Loucy (cell line): ENCODE data around the gene APELA.

Source experiments
- H2AFZ ChIP-seq: fragments of 200-600 bp; sonication (generic); 2 replicates; pipeline ENCODE4 v1.6.0; 2016; ENCODE audit warnings: antibody characterized with exemption, mild to moderate bottlenecking, low read length, moderate library complexity
- H3F3A ChIP-seq: fragments of 200-600 bp; 2 replicates; pipeline ENCODE4 v1.6.0; 2016; ENCODE audit warnings: antibody characterized with exemption, low read depth, mild to moderate bottlenecking
- H3K27me3 ChIP-seq: fragments of 200-600 bp; sonication (generic); 2 replicates; pipeline ENCODE4 v1.6.1; 2014; ENCODE audit warnings: low read length, mild to moderate bottlenecking; ENCODE audit not compliant: insufficient read depth, poor library complexity, severe bottlenecking
- H3K36me3 ChIP-seq: fragments of 200-600 bp; sonication (generic); 2 replicates; pipeline ENCODE4 v1.6.1; 2016; ENCODE audit warnings: low read length; ENCODE audit not compliant: insufficient read depth
- H3K4me1 ChIP-seq: fragments of 200-600 bp; sonication (generic); 2 replicates; pipeline ENCODE4 v1.5.1; 2014; ENCODE audit warnings: low read length, mild to moderate bottlenecking; ENCODE audit not compliant: insufficient read depth, poor library complexity, severe bottlenecking
- H3K4me2 ChIP-seq: fragments of 200-600 bp; sonication (generic); 2 replicates; pipeline ENCODE4 v1.6.0; 2014; ENCODE audit warnings: antibody characterized with exemption, low read length, low read depth, mild to moderate bottlenecking; ENCODE audit not compliant: poor library complexity, severe bottlenecking
- H3K4me3 ChIP-seq: fragments of 200-600 bp; sonication (generic); 2 replicates; pipeline ENCODE4 v1.5.1; 2014; ENCODE audit warnings: low read length, mild to moderate bottlenecking, mixed read lengths; ENCODE audit not compliant: poor library complexity, severe bottlenecking
- H3K79me2 ChIP-seq: fragments of 200-600 bp; sonication (generic); 2 replicates; pipeline ENCODE4 v1.6.1; 2014; ENCODE audit warnings: low read length; ENCODE audit not compliant: insufficient read depth
- H3K9ac ChIP-seq: fragments of 200-600 bp; sonication (generic); 2 replicates; pipeline ENCODE4 v1.6.0; 2014; ENCODE audit warnings: mild to moderate bottlenecking, low read depth, low read length, moderate library complexity; ENCODE audit not compliant: poor library complexity, severe bottlenecking
- H3K9me2 ChIP-seq: fragments of 200-600 bp; sonication (generic); replicated peaks from 2 replicates; pipeline ENCODE4 v1.6.1; 2016; ENCODE audit warnings: low read depth, low read length, mixed read lengths
- H3K9me3 ChIP-seq: fragments of 200-600 bp; sonication (generic); 2 replicates; pipeline ENCODE4 v1.6.1; 2014; ENCODE audit warnings: mild to moderate bottlenecking, antibody characterized with exemption, low read length, low read depth; ENCODE audit not compliant: insufficient read depth
- H4K20me1 ChIP-seq: fragments of 200-600 bp; sonication (generic); 2 replicates; pipeline ENCODE4 v1.6.0; 2014; ENCODE audit warnings: antibody characterized with exemption, low read length, mild to moderate bottlenecking; ENCODE audit not compliant: insufficient read depth, poor library complexity, severe bottlenecking
- CTCF ChIP-seq: fragments of 200-600 bp; sonication (generic); conservative IDR thresholded peaks from 2 replicates; pipeline ENCODE4 v1.5.1; 2014; ENCODE audit warnings: mild to moderate bottlenecking, antibody characterized with exemption, low read length
- EZH2phosphoT487 ChIP-seq: fragments of 200-600 bp; IDR thresholded peaks from 2 replicates; pipeline ENCODE4 v1.6.1; 2018; ENCODE audit warnings: antibody characterized with exemption, mild to moderate bottlenecking, moderate library complexity, borderline replicate concordance

The APELA gene

GRCh38 chr4:164866817-164867490 lies 10.0 kb upstream of the APELA start:
- TF ChIP-seq EZH2phosphoT487 = no peak
- no peak for TF ChIP-seq CTCF
- Histone ChIP-seq H3K27me3 (no peaks in the 10 kb centered on the region), H3F3A (no peaks in the 10 kb centered on the region), H4K20me1 (no peaks in the 10 kb centered on the region), H3K9me2 (0 out of 2 replicates have a peak, but pooled peaks cover 4% of the 10 kb centered on the region), H3K9me3 (no peaks in the 10 kb centered on the region), H3K4me2 (no peak overlapping the region), H3K79me2 (no peaks in the 10 kb centered on the region), H3K4me3 (no peak overlapping the region), H3K36me3 (no peaks in the 10 kb centered on the region), H3K4me1 (no peaks in the 10 kb centered on the region), H2AFZ (no peak overlapping the region), H3K9ac (no peak overlapping the region)

GRCh38 chr4:164871673-164872072 lies 5.3 kb upstream of the APELA start:
- TF ChIP-seq CTCF = no peak
- no peak for TF ChIP-seq EZH2phosphoT487
- 0 out of 2 replicates have a peak, but pooled peaks cover 4% of the 10 kb centered on the region for H3K9me2 ChIP-seq
- H4K20me1 ChIP-seq = no peaks in the 10 kb centered on the region
- no peaks in the 10 kb centered on the region for H3K36me3 ChIP-seq
- H3K4me2 ChIP-seq = no peak overlapping the region
- H3K4me3 ChIP-seq = no peak overlapping the region
- no peaks in the 10 kb centered on the region for H3K9me3 ChIP-seq
- no peaks in the 10 kb centered on the region for H3K4me1 ChIP-seq
- no peaks in the 10 kb centered on the region for H3F3A ChIP-seq
- H2AFZ ChIP-seq = no peak overlapping the region
- no peaks in the 10 kb centered on the region for H3K27me3 ChIP-seq
- H3K79me2 ChIP-seq = no peaks in the 10 kb centered on the region
- no peak overlapping the region for H3K9ac ChIP-seq

GRCh38 chr4:164872481-164872880 lies 4.5 kb upstream of the APELA start:
- Histone ChIP-seq H3K9me2 (0 out of 2 replicates have a peak, but pooled peaks cover 4% of the 10 kb centered on the region), H3K4me2 (no peak overlapping the region), H3K4me3 (no peak overlapping the region), H3K36me3 (no peaks in the 10 kb centered on the region), H3K9me3 (no peaks in the 10 kb centered on the region), H3F3A (no peaks in the 10 kb centered on the region), H3K79me2 (no peaks in the 10 kb centered on the region), H2AFZ (no peak overlapping the region), H3K9ac (no peak overlapping the region), H4K20me1 (no peaks in the 10 kb centered on the region), H3K27me3 (no peaks in the 10 kb centered on the region), H3K4me1 (no peaks in the 10 kb centered on the region)
- TF ChIP-seq CTCF (no peak), EZH2phosphoT487 (no peak)
